Stimulated activated CD4-positive, alpha-beta T cell treated with anti-CD3 and anti-CD28 coated beads, Interleukin-4, amount 100 ng/mL, for 24 hours (primary cell): ENCODE measurements around the gene VILL.

Experiments
- DNase-seq: peaks from one replicate; pipeline ENCODE4 v3.0.0-alpha.2; 2020

VILL gene

GRCh38 chr3:38002291-38002876 lies 11.8 kb downstream of the VILL start:
- no peak for DNase-seq

DNA sequence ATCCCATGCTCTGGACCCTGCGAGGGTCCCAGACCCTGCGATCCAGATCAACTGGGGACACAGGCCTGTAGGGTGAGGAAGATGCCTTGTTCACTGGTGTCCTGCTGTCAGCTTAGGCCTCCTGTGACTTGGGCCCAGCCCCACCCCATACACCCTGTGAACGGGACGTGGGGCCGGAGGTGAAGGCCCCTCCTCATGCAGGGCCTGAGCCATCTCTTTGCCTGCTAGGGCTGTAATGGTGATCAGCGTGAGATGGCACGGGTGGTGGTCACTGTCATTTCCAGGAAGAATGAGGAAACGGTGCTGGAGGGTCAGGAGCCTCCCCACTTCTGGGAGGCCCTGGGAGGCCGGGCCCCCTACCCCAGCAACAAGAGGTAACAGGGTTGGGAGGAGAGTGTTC lies 12.4 kb downstream of the VILL start:
- no peak for DNase-seq

DNA sequence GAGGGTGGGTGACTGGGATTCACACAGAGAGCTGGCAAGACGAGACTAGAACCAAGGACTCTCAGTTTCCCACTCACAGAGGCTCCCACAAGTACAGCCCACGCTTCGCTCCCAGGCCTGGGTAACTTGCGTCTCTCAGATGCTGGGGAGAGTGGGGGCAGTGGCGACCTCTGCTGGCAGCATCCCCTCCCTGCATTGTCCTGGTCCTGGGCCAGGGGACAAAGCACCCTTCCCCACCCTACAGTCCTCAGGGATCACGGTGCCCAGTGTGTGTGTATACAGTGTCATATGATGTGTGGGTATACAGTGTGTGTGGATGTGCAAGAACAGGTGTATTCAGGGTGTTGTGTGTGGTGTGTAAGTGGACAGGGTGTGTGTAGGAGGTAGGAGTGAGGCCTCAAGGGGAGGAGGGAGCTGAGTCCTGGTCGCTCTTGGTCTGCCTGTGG lies 12.8 kb downstream of the VILL start:
- peak; percentile 62 for DNase-seq

- no peak for DNase-seq
Measured at GRCh38 chr3:38003817-38004414, 13.3 kb downstream of the VILL start.

DNA sequence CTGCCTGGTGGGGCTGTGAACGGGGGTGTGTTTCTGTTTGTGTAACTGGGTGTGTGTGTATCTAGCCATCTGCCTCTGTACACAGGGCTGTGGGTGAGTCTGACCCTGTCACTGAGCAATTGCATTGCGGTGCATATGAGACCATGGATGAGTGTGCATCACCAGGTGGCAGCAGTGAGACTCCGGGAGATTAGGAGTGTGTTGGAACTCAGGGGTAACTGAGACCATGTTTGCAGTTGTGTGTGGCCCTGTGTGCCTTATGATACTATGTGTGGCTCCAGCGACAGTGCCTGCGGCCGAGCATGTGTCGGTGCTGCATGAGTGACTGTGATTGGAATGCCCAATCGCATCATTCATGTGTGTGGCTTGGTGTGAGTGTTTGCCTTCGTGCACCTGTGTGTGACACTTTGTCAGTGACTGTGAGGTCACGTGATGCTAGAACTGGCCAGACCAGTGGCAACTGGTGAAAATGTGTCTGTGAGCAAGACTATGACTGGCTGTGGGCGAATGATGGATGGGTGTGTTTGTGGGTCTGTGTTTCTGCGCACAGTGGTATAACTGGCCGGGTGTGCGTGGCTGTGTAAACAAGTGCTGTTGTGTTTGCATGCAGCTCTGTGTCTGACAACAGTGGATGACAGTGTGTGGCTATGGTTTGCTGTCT lies 14.0 kb downstream of the VILL start:
- DNase-seq = peak; percentile 56

GRCh38 chr3:38005076-38006020 lies 14.8 kb downstream of the VILL start:
- DNase-seq = no peak

DNA sequence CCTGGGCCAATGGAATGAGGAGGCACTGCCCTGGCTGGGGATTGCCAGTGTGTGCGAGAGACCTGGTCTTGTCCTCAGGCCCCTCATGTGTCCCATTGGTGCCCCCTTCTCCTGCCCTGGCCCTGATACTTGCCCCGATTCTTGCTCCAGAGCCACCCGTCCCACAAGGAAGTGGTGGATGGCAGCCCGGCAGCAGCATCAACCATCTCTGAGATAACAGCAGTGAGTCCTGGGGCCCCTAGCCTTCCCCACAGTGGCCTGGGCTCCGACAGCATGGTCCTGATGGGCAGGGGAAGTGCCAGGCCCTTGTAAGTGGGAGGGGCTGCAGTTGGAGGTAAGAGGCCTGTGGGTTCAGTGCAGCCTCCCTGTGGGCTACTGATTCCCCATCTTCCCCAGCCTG lies 15.4 kb downstream of the VILL start:
- no peak for DNase-seq

DNA sequence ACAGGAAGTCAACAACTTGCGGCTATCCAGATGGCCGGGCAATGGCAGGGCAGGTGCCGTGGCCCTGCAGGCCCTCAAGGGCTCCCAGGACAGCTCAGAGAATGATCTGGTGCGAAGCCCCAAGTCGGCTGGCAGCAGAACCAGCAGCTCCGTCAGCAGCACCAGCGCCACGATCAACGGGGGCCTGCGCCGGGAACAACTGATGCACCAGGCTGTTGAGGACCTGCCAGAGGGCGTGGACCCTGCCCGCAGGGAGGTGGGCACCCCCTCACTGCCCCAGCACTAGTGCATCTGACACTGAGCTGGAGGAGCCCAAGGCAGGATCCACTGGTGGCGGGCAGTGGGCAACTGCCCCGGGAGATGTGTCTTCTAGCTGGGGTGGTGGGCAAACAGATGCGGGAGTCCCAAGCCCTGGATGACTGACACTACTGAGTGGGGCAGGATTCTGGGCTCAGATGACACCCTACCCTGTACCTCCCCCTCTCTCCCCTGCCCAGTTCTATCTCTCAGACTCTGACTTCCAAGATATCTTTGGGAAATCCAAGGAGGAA lies 15.9 kb downstream of the VILL start:
- DNase-seq = no peak

GRCh38 chr3:38007754-38008090 lies 17.1 kb downstream of the VILL start:
- no peak for DNase-seq

DNA sequence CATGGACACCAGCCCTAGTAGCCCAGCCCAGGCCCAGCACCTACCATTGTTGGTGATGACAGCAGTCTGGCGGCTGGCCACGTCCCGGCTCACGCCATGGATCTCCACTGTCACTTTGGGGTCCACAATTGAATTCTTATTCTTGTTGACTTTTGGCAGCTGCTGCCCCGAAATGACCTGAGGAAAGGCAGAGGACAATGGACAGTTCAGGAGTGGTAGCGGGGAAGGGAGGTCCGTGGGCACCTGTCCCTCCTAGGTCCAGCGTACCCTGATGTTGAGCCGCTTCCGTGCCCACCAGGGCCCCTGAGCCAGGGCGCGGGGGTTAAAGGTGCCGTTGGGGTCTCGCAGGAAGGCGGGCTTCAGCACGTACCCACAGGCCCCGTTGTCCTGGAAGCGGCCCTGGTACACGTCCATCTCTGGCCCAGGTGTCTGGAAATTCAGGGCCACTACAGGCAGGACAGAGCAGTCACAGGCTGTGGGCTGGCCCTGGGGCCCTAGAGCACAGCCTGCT lies 17.7 kb downstream of the VILL start:
- DNase-seq = no peak

- DNase-seq = no peak
Measured at GRCh38 chr3:38008971-38009580, 18.5 kb downstream of the VILL start.

DNA sequence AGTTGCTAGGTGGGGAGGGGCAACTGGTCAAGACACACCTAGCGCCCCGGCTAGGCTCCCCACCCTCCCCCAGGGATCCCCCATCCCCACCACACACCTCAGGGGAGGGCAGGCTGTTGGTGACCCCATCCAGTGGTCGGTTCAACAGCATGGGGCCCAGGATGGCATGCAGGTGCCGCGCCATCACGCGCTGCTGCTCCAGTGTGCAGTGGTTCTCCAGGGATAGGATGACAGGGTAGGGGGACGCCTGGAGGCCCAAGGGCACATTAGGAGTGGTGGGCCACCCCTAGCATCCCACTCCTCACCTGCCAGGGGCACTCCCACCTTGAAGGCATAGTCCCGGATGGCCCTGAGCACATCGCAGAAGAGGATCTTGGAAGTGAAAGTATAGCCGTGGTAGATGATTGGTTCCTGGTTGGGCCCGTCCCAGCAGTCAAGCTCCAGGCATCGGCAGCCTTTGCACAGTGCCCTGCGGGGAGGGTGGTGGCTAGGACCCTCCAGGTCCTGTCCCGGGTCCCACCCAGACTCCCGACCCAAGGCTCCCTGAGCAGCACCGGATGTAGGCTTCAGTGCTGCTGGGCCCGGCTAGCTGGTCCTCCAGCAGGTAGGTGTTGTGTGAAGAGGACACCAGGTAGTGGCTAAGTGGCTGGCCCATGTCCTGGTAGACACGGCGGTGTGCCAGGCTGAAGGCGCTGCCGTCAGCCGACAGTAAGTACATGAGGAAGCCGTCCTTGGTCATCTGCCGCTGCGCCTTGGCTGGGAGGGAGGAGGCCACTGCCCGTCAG lies 19.4 kb downstream of the VILL start:
- DNase-seq = no peak

DNA sequence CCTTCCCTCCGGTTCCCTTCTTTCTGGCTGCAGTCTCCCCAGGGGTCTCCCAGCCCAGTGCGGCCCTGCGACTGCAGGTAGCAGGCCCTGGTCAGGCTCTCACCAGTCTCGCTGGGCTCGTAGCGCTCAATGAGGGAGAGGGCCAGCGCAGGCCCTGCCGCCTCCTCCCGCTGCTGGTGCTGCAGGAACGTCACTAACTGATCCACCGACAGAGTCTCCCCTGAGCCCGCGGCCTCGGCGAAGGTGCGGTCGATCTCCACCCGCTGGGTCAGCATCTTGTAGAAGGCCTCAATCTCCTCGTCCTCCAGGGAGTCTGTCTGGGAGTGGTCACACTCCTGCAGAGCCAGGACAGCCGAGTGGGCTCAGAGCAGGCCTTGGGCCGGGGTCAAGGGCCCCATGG lies 20.5 kb downstream of the VILL start:
- DNase-seq = no peak

GRCh38 chr3:38015485-38015884 lies 24.9 kb downstream of the VILL start:
- DNase-seq = no peak

DNA sequence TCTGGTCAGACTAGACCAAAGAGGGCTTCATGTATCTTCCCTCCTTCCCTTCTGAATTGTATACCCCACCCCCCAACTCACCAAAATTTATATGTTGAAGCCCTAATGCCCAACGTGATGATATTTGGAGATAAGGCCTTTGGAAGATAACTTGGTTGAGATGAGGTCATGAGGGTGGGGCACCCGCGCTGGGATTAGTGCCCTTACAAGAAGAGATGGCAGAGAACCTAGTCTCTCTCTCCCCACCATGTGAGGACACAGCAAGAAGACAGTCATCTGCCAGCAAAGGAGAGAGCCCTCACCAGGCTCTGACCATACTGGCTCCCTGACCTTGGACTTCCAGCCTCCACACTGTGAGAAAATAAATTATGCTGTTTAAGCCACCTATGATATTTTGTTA lies 25.4 kb downstream of the VILL start:
- DNase-seq = no peak

DNA sequence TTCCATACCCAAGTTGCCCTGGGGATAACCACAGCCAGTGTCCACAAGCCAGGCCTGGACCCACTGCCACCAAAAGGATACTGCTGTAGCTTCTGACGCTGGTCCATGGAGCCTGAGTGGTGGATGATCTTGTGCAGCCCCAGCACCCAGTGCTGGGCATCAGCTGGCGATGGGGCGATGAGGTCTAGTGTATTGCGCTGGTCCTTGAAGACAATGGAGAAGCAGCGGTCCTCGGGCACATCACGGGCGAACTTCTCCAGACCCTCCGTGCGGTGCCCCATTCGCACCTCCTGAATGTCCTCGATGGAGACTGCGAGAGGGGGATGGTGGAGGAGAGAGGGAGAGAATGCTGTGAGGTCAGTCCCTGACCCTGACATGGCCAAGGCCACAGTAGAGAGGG lies 25.8 kb downstream of the VILL start:
- no peak for DNase-seq

GRCh38 chr3:38016847-38017444 lies 26.4 kb downstream of the VILL start:
- no peak for DNase-seq

GRCh38 chr3:38017445-38018295 lies 27.1 kb downstream of the VILL start:
- DNase-seq = no peak

GRCh38 chr3:38018296-38019266 lies 28.0 kb downstream of the VILL start:
- DNase-seq = no peak
